ENCODE data around the gene NUTM2B.
"Not testable (repeated sequence)": the region's sequence is repeated elsewhere in the genome, so short reads cannot be mapped to it uniquely, and the experiment has no call there.

DNA sequence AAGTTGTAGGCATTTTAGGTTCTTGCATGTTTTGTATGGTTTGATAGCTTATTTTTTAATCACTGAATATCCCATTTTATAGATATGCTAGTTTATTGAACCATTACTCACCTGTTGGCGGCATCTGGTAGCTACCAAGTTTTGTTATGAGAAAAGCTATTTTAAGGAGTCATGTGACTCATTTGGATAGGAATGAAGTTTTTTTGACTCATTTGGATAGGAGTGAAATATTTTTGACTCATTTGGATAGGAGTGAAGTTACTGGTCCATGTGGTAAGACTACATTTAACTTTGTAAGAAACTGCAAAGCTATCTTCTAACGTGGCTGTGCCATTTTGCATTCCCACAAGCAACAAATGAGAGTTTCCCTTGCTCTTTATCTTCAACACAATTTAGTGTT, 28.1 kb upstream of the NUTM2B start:
- TF ChIP-seq, protein P1, sequence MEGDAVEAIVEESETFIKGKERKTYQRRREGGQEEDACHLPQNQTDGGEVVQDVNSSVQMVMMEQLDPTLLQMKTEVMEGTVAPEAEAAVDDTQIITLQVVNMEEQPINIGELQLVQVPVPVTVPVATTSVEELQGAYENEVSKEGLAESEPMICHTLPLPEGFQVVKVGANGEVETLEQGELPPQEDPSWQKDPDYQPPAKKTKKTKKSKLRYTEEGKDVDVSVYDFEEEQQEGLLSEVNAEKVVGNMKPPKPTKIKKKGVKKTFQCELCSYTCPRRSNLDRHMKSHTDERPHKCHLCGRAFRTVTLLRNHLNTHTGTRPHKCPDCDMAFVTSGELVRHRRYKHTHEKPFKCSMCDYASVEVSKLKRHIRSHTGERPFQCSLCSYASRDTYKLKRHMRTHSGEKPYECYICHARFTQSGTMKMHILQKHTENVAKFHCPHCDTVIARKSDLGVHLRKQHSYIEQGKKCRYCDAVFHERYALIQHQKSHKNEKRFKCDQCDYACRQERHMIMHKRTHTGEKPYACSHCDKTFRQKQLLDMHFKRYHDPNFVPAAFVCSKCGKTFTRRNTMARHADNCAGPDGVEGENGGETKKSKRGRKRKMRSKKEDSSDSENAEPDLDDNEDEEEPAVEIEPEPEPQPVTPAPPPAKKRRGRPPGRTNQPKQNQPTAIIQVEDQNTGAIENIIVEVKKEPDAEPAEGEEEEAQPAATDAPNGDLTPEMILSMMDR (conservative IDR thresholded peaks at IDR 0.05) = not testable (repeated sequence)
- TF ChIP-seq EZH2 (IDR thresholded peaks at IDR 0.05; ENCODE audit: low read depth) = not testable (repeated sequence)
